Right lung (tissue), 5 donors: Measurements from ENCODE around the gene RPP21. TPM values are rescaled to one million over a fixed set of nuclear protein-coding genes. Genes with fewer than 3 reads are reported as not detected.

Experiments used
- DNase-seq, 2 donors: peaks; one replicate each; pipeline ENCODE4 v3.0.0-alpha.2; 2013
- polyA plus RNA-seq, 5 donors: library from polyadenylated mRNA; unstranded; fragments of 120-200 nt; gene quantifications; one replicate each; pipeline versions ENCODE4 v1.2.1 to v1.2.3, GENCODE V29; 2013; ENCODE audit warnings: inconsistent platforms in 1 of 5, low replicate concordance in 1 of 5; ENCODE audit not compliant: insufficient read length in 5 of 5, insufficient read depth in 1 of 5

RPP21 gene
- polyA plus RNA-seq, 5 donors, result 26.3 to 49.2 (median 31.7) TPM

GRCh38 chr6:30326526-30327231 is 18.3 kb upstream of the RPP21 start, which contains the start of gene TRIM39:
TRIM39 (plus strand) TSS chr6:30326927; CDS start chr6:30329318, 2,391 bp downstream.
- DNase-seq, result peak; percentile 88 to 90

- DNase-seq, result no peak
These were observed 17.7 kb upstream of the RPP21 start for GRCh38 chr6:30327232-30327746.

DNA sequence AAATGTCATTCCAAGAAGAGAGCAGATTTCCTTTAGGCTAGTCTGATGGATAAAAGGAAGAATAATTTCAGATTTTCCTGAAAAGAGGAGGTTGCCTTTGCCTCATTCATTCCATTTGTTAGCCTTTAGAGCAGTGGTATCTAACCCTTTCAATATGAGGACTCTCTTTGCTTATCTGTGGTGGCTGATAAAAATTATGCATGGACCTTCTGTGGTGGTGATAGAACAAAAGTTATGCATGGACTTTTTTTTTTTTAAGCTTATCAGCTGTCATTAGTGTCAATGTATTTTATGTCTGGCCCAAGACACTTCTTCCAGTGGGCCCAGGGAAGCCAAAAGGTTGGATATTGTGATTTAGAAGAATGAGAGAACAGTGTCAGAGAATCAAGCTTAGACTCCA is 16.6 kb upstream of the RPP21 start:
- DNase-seq, result no peak

DNA sequence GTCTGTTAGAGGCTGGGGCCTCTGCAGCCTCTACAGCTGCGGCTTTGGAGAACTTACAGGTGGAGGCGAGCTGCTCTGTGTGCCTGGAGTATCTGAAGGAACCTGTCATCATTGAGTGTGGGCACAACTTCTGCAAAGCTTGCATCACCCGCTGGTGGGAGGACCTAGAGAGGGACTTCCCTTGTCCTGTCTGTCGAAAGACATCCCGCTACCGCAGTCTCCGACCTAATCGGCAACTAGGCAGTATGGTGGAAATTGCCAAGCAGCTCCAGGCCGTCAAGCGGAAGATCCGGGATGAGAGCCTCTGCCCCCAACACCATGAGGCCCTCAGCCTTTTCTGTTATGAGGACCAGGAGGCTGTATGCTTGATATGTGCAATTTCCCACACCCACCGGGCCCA is 15.6 kb upstream of the RPP21 start:
- DNase-seq, result no peak

DNA sequence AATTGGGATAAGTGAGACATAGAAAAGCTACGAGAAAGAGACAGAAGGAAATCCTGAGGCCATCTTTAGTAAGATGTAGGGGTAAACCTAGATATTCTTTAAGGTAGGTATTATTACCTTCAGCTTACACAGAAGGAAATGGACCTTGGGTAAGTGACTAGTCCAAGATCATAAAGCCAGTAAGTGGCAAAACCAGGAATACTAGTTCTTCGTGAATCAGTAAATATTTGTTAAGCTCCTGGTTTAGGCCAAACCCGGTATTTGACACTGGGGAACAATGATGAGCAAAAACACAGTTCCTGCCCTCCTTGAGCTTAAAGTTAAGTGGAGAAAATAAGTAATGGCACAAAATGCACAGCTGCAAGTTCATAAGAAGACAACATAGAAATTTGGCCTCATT is 13.0 kb upstream of the RPP21 start:
- DNase-seq, result no peak

DNA sequence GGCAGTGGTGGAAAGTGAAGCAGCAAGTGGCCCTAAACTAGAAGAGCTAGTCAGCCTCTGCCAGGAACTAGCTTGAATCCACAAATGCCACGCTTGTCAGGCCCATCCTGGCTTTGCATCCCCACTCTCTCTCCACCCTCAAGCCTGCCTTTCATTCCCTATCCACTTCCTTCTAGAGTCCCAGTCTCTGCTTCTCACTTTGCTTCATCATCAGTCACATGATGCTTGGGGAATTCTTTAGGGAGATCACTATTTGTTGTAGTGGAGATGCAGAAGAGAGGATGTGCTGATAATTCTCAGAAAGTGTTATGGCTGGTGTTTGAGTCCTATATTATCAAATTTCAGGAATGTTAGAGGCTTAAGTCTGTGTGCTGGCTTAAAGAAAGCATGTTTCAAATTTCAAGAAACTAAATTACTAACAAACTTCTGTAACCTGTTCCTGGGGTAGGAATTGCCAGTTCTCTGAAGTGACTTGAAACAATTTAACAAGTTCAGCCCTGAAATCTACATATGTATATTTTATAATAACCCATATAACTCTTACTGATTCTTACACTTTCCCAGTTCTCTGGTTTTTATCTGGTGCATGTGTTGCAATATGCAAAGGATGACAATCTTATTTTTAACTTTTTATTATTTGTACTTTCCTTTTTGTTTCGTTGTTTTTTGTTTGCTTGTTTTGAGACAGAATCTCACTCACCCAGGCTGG is 10.7 kb upstream of the RPP21 start:
- DNase-seq, result no peak

GRCh38 chr6:30340589-30341054 is 4.3 kb upstream of the RPP21 start:
- no peak for DNase-seq

GRCh38 chr6:30341218-30341617 is 3.7 kb upstream of the RPP21 start:
- no peak for DNase-seq

DNA sequence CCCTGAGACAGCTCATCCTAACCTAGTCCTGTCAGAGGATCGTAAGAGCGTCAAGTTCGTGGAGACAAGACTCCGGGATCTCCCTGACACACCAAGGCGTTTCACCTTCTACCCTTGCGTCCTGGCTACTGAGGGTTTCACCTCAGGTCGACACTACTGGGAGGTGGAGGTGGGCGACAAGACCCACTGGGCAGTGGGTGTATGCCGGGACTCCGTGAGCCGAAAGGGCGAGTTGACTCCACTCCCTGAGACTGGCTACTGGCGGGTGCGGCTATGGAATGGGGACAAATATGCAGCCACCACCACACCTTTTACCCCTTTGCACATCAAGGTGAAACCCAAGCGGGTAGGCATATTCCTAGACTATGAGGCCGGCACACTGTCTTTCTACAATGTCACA is 3.2 kb upstream of the RPP21 start:
- DNase-seq, result no peak

DNA sequence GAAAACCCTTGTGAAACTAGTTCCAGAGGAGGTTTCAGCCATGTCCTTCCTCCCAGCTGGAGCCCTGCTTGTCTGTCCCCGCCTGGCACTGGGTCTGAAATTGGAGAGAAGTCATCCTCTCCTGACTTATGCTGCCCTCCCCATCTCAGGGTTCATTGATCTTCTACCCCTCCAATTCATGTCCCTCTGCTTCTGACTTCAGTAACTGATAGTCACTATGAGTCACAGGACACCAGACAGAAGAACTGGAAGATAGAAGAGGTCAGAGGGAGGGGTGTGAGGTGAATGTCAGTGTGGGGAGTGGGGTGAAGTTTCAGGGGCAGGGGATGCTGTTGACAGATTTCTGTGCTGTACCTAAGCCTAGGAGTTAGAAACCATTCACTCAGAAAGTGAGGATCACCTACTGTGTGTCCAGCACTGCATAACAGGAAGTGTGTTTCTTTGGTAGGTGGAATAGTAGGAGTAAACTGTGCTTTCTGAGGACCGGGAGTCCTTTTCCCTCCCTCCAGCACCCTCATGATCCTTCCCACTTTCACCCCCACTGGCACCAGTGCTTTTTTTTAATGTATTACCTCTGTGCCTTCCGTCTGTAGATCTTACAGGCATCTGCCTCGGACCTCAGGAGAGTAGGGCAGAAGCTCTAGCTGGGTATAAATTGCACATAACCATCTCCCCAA is 627 bp upstream of the RPP21 start:
- no peak for DNase-seq

- DNase-seq, result no peak
These were observed 896 bp downstream of the RPP21 start for GRCh38 chr6:30345852-30346251.

DNA sequence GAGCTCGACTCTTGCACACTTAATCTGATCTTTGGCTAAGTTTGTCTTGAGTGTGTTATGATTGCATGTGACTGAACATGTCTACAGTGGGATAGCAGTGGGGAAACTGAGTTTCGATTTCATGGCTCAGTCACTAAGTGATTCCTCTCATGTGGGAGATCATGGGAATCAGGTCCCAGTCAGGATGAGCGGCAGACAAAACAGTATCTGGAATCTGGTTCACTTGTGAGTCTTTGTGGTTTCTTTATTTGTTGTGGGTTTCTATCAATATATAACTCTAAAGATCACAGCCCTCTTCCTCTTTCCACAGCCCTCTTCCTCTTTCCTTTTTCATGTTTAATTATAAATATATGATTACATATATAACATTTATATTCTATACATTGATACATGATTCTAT is 4.0 kb downstream of the RPP21 start:
- DNase-seq, result no peak

- no peak for DNase-seq
These were observed 4.6 kb downstream of the RPP21 start for GRCh38 chr6:30349421-30350177.

GRCh38 chr6:30350524-30350923 is 5.6 kb downstream of the RPP21 start:
- no peak for DNase-seq

DNA sequence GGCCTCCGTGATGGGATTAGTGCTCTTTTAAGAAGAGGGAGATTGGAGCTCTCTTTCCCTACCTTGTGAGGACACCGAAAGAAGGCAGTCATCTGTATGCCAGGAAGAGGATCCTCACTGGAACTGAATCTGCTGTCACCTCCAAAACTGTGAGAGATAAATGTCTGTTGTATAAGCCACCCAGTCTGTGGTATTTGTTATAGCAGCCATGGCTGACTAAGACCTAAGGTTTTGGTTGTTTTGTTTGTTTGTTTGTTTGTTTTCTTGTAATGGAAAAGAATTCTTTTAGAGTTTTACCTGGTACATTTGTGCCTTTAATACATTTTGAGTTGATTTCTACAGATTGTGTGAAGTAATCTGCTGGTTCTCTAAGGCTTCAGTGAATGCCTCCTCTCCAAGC is 7.6 kb downstream of the RPP21 start:
- DNase-seq, result no peak

DNA sequence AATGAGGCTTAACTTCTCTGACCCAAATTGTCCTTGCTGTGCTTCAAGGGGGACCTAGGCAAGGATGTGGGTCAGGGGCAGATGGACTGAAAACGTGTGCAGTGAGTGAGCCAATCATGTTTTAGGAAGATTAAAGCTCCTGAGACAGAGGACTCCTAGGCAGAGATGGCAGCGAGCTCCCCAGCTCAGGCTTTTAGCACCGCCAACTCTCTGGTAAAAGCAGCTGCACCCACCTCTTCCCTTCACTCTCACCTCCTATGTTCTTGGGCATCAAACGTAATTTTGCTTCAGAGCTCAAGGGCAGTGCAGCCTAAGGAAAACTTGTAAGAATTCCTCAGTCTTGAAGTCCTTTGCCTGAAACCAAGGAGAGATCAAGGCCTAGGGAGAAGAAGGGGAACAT is 10.3 kb downstream of the RPP21 start:
- no peak for DNase-seq

GRCh38 chr6:30356536-30356935 is 11.6 kb downstream of the RPP21 start:
- DNase-seq, result no peak

- DNase-seq, result peak; percentile 24 to 45
These were observed 13.0 kb downstream of the RPP21 start for GRCh38 chr6:30357678-30358540.

GRCh38 chr6:30359276-30359675 is 14.3 kb downstream of the RPP21 start:
- DNase-seq, result no peak

GRCh38 chr6:30360139-30360538 is 15.2 kb downstream of the RPP21 start:
- no peak for DNase-seq

DNA sequence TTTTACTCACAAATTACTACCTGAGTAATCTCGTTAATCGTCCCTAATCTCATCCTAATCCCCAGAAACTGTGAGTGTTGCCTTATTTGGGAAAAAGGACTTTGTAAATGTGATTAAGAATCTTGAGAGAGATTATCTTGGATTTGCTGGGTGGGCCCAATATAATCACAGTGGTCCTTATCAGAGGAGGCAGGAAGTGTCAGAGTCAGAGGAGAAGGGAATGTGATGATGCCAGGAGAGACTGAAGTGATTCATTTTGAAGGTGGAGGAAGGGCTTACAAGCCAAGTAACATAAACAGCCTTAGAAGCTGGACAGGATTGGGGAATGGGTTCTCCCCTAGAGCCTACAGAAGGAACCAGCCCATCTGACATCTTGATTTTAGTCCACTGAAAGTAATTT is 16.7 kb downstream of the RPP21 start:
- DNase-seq, result no peak
